Measurements from ENCODE around the gene TRABD2B. TPM values are rescaled to one million over a fixed set of nuclear protein-coding genes. Genes with fewer than 3 reads are reported as not detected.

The TRABD2B gene
- total RNA-seq, 2 experiments from 2014 or later = not detected

DNA sequence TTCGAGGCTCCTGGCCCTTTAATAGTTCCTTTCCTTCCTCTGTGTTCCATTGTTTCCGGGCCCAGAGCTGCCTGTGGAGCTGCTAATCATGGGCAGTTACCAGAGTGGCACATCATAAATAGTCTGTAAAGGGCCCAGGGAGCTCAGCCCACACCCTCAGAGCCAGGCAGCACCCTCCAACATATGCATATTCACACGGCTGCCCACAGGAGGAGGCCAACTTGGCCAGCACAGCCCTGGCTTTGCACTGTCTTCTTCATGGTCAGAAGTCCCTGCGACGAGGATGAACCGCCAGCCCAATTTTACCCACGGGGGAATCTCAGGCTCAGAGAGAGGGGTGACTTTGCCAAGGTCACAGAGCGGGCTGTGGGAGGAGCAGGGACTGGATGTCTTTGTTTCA lies 172.5 kb downstream of the TRABD2B start:
- no peaks in the 10 kb centered on the region for H3K9me3 Mint-ChIP-seq (ENCODE audit: insufficient read depth)
- DNase-seq (no peak), ATAC-seq (no peak)
- no peaks in the 10 kb centered on the region for H3K4me1 Mint-ChIP-seq (ENCODE audit: low read depth)
- POLR2A ChIA-PET = no interaction called here
- no peak overlapping the region for H3K4me3 Mint-ChIP-seq
- H3K27me3 Mint-ChIP-seq (ENCODE audit: low read depth) = no peaks in the 10 kb centered on the region
- H3K27ac Mint-ChIP-seq = no peak overlapping the region
- no peaks in the 10 kb centered on the region for H3K36me3 Mint-ChIP-seq (ENCODE audit: low read depth)
- CTCF ChIA-PET = no interaction called here

DNA sequence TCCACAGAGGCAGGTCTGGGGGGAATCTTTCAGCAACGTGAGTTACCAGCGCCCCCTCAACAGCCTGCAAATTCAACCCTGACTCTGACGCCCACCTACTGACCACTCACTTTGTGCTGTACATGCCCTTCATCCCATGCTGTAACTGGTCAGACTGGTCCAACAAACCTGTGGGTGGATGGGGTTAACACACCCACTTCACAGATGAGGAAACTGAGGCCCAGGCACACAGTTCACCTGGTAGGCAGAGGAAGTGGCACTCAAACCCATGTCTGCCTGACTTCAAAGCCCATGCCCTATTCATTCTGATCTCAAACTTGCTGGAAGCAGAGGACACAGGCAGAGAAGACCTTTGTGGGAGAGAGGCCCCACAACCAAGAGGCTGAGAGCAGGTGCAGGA lies 172.9 kb downstream of the TRABD2B start:
- Mint-ChIP-seq H3K9me3 (ENCODE audit: insufficient read depth) (no peaks in the 10 kb centered on the region), H3K4me3 (no peak overlapping the region), H3K36me3 (ENCODE audit: low read depth) (no peaks in the 10 kb centered on the region), H3K27ac (no peak overlapping the region), H3K4me1 (ENCODE audit: low read depth) (no peaks in the 10 kb centered on the region), H3K27me3 (ENCODE audit: low read depth) (no peaks in the 10 kb centered on the region)
- DNase-seq (no peak), ATAC-seq (no peak)
- ChIA-PET POLR2A (no interaction called here), CTCF (no interaction called here)

DNA sequence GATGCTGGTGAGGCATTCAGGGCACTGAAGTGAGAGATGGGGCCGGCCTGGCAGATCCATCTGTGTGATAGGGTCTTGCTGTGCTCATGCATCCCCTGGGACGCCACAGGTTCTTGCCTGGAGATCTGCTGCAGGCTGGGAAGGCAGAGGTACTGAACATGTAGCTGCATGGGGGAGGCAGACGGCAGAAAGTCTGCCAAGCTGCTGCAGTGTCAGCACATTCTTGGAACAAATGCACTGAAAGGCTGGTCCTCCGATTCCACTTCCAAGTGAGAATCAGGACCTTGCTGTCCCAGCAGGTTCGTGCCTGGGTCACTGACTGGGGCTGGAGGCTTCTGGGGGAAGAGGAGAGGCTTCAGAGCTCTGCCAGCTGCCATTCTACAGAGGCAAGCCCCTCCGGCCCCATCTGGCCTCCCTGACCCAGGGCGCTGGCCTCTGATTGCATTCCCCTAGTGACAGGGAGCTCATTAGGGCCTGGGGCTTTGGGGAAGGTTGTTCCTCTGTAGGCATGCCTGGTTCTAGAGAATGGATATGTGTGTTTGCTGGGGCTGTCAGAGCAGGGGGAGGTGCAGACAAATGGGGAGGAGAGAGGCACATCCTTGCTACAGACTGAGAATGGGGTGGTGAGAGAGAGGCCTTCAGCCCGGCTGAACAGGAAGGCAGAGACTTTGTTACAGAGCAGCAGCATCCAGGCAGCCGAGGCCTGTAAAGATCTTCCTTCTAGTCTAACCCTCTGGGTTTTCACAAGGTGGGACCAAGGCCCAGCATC lies 174.0 kb downstream of the TRABD2B start:
- Mint-ChIP-seq H3K4me3 (no peak overlapping the region), H3K9me3 (ENCODE audit: insufficient read depth) (no peaks in the 10 kb centered on the region), H3K27ac (no peak overlapping the region), H3K27me3 (ENCODE audit: low read depth) (no peaks in the 10 kb centered on the region), H3K36me3 (ENCODE audit: low read depth) (no peaks in the 10 kb centered on the region), H3K4me1 (ENCODE audit: low read depth) (no peaks in the 10 kb centered on the region)
- ATAC-seq (no peak), DNase-seq (no peak)
- CTCF ChIA-PET = no interaction called here
- POLR2A ChIA-PET = interaction anchor here (0.8 kb wide), 1 partner anchor 76 kb away, joined by 3 read pairs; no protein-coding TSS in a partner anchor

DNA sequence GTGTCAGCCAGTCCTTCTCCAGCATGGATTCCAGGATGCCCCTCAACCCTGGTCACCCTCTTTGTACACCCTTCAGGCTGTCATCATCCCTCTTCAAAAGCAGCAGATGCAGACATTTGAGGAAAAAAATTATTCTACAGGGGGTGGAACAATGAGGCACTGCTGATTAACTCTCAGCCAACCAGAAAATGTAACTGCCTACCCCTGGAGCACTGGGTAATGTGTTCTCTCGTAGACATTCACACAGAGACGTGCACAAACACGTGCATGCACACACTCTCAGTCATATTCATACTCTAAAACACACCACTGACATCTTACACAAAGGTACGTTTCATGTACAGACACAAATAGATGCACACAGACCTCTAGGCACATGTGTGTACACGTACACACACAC lies 175.4 kb downstream of the TRABD2B start:
- no peak overlapping the region for H3K4me3 Mint-ChIP-seq
- H3K27ac Mint-ChIP-seq = no peak overlapping the region
- no peaks in the 10 kb centered on the region for H3K9me3 Mint-ChIP-seq (ENCODE audit: insufficient read depth)
- no peaks in the 10 kb centered on the region for H3K36me3 Mint-ChIP-seq (ENCODE audit: low read depth)
- H3K27me3 Mint-ChIP-seq (ENCODE audit: low read depth) = no peaks in the 10 kb centered on the region
- no peaks in the 10 kb centered on the region for H3K4me1 Mint-ChIP-seq (ENCODE audit: low read depth)
- ATAC-seq (no peak), DNase-seq (no peak)
- ChIA-PET POLR2A (no interaction called here), CTCF (no interaction called here)

DNA sequence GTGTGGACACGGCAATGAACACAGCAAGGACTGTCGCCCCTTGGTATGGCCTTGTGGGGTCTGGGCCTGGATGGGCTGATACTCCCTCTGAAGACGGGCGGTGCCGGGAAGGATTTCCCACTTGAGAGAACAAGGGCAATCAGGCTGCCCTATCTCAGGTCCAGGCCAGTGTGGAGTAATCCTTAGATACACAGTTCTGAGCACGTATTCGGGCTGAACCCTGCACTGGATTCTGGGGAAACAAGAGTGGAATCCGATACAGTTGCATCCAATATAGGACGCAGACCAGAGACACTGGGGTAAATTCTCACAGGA lies 177.7 kb downstream of the TRABD2B start:
- POLR2A ChIA-PET = no interaction called here
- ATAC-seq = no peak
- Mint-ChIP-seq H3K4me3 (no peak overlapping the region), H3K4me1 (ENCODE audit: low read depth) (no peaks in the 10 kb centered on the region), H3K27ac (no peak overlapping the region), H3K9me3 (ENCODE audit: insufficient read depth) (no peaks in the 10 kb centered on the region), H3K36me3 (ENCODE audit: low read depth) (no peaks in the 10 kb centered on the region), H3K27me3 (ENCODE audit: low read depth) (peaks cover 3% of the 10 kb centered on the region)
- no peak for DNase-seq
- CTCF ChIA-PET = no interaction called here

DNA sequence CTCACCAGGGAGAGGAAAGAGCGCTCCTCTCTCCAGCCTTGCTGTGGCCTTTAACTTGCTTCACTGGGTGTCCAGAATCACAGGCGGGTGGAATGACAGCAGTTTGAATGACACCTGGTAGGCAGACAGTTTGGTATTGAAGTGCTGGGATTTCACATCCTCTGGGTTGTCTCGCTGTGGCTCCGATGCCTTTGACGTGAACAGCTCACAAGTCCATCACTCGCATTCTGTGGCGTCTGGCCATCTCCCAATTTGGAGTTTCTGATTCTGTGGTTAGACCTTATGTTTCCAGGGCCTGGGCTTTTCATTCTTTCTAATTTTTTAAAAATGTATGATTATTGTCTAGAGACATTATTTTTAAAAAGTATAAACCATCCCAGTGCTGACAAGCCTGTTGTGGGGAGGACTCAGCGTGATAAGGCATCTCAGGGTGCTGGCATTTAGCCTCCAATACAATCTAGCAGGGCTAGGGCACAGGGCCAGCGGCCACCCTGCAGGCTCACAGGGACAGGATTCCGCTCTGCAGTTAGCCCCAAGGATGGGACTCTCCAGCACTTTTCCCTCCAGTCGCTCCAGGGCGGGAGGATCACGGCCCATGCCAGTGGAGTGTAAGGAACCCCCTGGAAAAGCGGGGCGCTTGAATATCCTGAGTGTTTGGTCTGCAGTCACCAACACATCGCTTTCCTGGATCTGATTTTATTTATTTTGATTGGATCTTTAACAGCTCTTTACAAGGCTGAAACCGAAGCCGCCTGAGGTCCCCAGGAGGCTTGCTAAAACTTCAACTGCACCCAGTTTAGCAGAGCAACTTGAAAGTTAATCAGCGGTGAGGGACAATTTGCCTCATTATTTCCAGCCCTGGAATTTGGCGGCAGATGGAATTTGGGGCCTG lies 178.3 kb downstream of the TRABD2B start:
- ChIA-PET CTCF (no interaction called here), POLR2A (no interaction called here)
- no peaks in the 10 kb centered on the region for H3K4me1 Mint-ChIP-seq (ENCODE audit: low read depth)
- H3K36me3 Mint-ChIP-seq (ENCODE audit: low read depth) = no peaks in the 10 kb centered on the region
- no peak overlapping the region for H3K27ac Mint-ChIP-seq
- H3K4me3 Mint-ChIP-seq = no peak overlapping the region
- ATAC-seq (no peak), DNase-seq (no peak)
- H3K27me3 Mint-ChIP-seq (ENCODE audit: low read depth) = peaks cover 3% of the 10 kb centered on the region
- no peaks in the 10 kb centered on the region for H3K9me3 Mint-ChIP-seq (ENCODE audit: insufficient read depth)

DNA sequence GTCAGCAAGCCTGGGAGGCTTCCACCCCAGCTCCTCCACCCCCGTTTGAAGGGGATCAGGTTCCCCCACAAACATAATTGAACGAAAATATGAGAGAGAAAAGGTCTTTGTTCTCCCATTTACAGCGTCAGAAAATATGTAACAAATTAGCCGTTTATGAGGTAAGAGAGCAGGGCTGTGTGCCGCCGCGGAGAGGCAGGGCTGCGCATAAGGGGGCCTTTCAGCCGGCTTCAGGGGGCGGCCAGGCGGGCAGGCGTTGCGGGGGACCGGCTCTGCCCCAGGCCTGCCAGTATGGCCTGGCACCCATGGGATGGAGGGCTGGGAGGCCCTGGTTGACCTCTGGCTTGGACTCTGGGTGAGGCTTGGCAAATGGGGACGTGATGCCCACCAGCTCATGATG lies 179.3 kb downstream of the TRABD2B start:
- no peaks in the 10 kb centered on the region for H3K36me3 Mint-ChIP-seq (ENCODE audit: low read depth)
- H3K4me3 Mint-ChIP-seq = no peak overlapping the region
- DNase-seq (no peak), ATAC-seq (no peak)
- H3K27me3 Mint-ChIP-seq (ENCODE audit: low read depth) = peaks cover 3% of the 10 kb centered on the region
- H3K9me3 Mint-ChIP-seq (ENCODE audit: insufficient read depth) = no peaks in the 10 kb centered on the region
- no peaks in the 10 kb centered on the region for H3K4me1 Mint-ChIP-seq (ENCODE audit: low read depth)
- ChIA-PET CTCF (interaction anchor here (0.9 kb wide), 1 partner anchor 9 kb away, joined by 3 read pairs; no protein-coding TSS in a partner anchor), POLR2A (no interaction called here)
- H3K27ac Mint-ChIP-seq = no peak overlapping the region

DNA sequence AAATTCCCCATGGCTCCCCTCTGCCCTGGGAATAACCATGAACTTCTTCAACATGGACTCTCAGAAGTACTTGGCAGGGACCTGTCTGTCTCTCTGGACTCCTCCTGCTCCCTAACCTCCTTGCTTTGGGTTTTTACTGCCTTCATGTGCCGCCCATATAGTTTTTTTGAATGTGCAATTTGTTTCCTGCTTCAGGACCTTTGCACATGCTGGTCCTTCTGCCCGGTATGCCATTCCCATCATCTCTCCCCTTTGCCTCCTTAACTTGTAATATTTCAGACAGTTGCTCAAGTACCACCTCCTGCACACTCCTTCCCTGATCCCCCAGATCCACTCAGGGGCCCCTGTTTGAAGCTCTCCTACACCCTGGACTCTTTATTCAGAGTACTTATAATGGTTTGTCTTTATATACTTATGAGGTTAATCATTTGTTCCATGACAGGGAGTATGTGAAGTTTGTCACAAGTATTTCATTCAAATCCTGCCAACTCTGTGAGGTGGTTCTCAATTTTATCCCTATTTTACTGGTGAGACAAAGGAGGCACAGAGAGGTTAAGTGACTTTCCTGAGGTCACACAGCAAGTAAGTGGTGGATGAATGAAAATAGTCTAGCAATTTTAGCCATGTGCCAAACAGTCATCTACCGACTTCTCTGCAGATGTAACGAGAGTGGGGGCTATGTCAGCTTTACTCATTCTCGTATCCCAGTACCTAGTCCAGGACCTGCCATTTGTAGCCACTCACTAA lies 180.7 kb downstream of the TRABD2B start:
- no peaks in the 10 kb centered on the region for H3K4me1 Mint-ChIP-seq (ENCODE audit: low read depth)
- ChIA-PET CTCF (interaction anchor here (0.9 kb wide), 1 partner anchor 10 kb away, joined by 3 read pairs; no protein-coding TSS in a partner anchor), POLR2A (no interaction called here)
- H3K36me3 Mint-ChIP-seq (ENCODE audit: low read depth) = no peaks in the 10 kb centered on the region
- no peak overlapping the region for H3K27ac Mint-ChIP-seq
- H3K27me3 Mint-ChIP-seq (ENCODE audit: low read depth) = peaks cover 3% of the 10 kb centered on the region
- ATAC-seq (no peak), DNase-seq (no peak)
- no peaks in the 10 kb centered on the region for H3K9me3 Mint-ChIP-seq (ENCODE audit: insufficient read depth)
- no peak overlapping the region for H3K4me3 Mint-ChIP-seq

DNA sequence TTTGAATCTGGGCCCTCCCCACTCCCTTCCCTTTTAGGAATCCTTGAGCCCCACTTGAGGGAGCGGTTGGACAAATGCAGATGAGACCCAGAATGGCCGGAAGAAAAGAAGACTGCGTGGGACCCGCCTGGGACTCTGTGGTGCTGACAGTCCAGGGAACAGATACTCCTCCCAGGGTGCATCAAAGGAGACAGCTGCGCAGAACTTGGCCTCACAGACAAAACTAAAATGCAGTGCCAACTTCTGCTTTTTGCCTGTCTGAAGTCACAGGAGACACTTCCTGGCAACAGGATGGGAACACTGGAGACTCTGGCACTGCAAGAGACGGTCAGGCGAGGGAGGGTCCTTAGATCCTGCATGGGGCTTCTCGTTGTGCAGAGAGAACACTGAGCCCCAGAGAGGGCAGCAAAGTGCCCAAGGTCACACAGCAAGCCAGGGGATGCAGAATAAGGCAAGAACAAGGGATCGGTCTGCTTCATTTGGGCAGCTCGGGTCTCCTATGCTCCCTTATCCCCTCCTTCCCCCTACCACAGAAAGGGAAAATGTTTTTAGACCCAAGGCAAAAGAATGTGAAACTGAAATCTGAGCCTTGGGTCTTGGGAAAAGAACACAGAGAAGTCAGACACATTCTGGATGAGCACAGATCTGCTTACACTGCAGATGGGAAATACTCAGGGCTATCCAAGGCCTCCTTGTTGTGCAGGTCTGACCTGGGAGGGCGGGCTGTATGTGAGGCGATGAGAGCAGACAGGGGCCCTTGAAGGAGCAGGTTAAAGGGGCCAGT lies 182.4 kb downstream of the TRABD2B start:
- H3K4me3 Mint-ChIP-seq = no peak overlapping the region
- no peak for DNase-seq
- no peak for ATAC-seq
- no peak overlapping the region for H3K27ac Mint-ChIP-seq
- peaks cover 3% of the 10 kb centered on the region for H3K27me3 Mint-ChIP-seq (ENCODE audit: low read depth)
- no peaks in the 10 kb centered on the region for H3K36me3 Mint-ChIP-seq (ENCODE audit: low read depth)
- H3K9me3 Mint-ChIP-seq (ENCODE audit: insufficient read depth) = no peaks in the 10 kb centered on the region
- ChIA-PET CTCF (no interaction called here), POLR2A (no interaction called here)
- H3K4me1 Mint-ChIP-seq (ENCODE audit: low read depth) = no peaks in the 10 kb centered on the region

DNA sequence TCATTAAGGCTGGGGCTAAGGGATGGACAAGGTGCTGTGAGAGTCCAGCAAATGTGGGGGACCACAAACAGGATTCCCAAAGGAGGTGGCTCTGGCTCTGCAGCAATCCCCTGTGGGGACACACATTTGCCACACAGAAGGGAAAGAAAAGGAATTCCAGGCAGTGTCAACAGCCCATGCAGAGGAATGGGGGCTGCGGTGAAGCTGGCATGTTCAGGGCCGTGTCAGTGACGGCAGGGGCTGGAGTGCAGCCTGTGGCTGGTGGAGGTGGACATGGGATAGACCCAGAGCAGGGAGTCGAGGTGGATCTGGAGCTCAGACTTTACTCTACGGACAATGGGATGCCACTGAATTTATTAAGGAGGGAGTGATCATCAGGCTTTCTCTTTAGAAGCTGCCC lies 183.2 kb downstream of the TRABD2B start:
- CTCF ChIA-PET = no interaction called here
- H3K27ac Mint-ChIP-seq = no peak overlapping the region
- no peaks in the 10 kb centered on the region for H3K4me1 Mint-ChIP-seq (ENCODE audit: low read depth)
- H3K27me3 Mint-ChIP-seq (ENCODE audit: low read depth) = peaks cover 3% of the 10 kb centered on the region
- POLR2A ChIA-PET = no interaction called here
- no peak overlapping the region for H3K4me3 Mint-ChIP-seq
- no peaks in the 10 kb centered on the region for H3K9me3 Mint-ChIP-seq (ENCODE audit: insufficient read depth)
- no peak for ATAC-seq
- DNase-seq = no peak
- H3K36me3 Mint-ChIP-seq (ENCODE audit: low read depth) = no peaks in the 10 kb centered on the region

DNA sequence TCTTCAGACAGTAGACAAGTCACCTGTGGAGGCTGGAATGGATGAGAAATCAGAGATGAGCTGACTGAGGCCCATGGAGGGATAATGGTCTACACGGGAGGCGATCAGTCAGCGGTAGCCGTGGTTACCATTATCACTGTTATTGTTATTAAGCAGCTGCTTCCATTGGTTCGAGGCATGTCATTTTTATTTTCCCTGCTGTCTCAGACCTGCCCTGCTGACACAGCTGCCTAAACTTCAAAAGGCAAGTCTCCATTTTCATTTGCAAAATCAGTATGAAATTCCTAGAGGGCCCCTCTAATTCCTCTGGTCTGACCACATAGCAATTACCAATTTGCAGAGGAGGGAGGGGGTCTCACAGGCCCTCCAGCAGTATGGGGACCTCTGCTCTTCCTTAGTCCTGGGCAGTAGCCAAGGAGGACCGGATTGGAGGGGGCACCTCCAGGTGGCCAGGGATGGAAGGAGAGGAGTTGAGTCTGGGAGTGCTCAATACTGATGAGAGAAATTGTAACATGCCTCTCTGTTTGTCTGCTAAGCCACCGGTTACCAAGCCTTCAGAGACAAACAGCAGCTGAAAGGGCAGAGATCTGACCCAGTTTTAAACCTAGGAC lies 184.2 kb downstream of the TRABD2B start:
- POLR2A ChIA-PET = no interaction called here
- no peak overlapping the region for H3K27ac Mint-ChIP-seq
- H3K4me3 Mint-ChIP-seq = no peak overlapping the region
- DNase-seq = no peak
- CTCF ChIA-PET = no interaction called here
- no peak for ATAC-seq
- H3K4me1 Mint-ChIP-seq (ENCODE audit: low read depth) = no peaks in the 10 kb centered on the region
- H3K36me3 Mint-ChIP-seq (ENCODE audit: low read depth) = no peaks in the 10 kb centered on the region
- H3K27me3 Mint-ChIP-seq (ENCODE audit: low read depth) = peaks cover 3% of the 10 kb centered on the region
- no peaks in the 10 kb centered on the region for H3K9me3 Mint-ChIP-seq (ENCODE audit: insufficient read depth)
